Omental fat pad (tissue), 4 donors: ENCODE results near the gene SRXN1. TPM values are rescaled to one million over a fixed set of nuclear protein-coding genes. Genes with fewer than 3 reads are reported as not detected.
A peak's percentile ranks its signal among the peaks of the same experiment; 100 is the strongest.

Experiments
- ATAC-seq: fragments of 150-250 bp; one replicate; pipeline ENCODE4 v1.9.1; 2016; ENCODE audit warnings: mild to moderate bottlenecking, moderate library complexity; ENCODE audit not compliant: low FRiP score
- DNase-seq: peaks from one replicate; pipeline ENCODE4 v3.0.0-alpha.2; 2019; ENCODE audit warnings: low spot score
- total RNA-seq, 4 donors: library from RNA; depleted of rRNA; stranded (reverse); fragments of >200 nt; gene quantifications; one replicate each; pipeline ENCODE4 v1.1.0, GENCODE V29; 2016
- TF ChIP-seq, protein P1 (sequence below), 3 donors: fragments of 450-650 bp; IDR thresholded peaks; one replicate each; pipeline ENCODE4 v1.5.1; 2016 to 2017; ENCODE audit warnings: antibody characterized with exemption in 3 of 3, mild to moderate bottlenecking in 3 of 3, moderate library complexity in 2 of 3

Gene SRXN1
- total RNA-seq, 4 donors from 2014 or later, result 43.4 to 62.4 (median 48.5) TPM

DNA sequence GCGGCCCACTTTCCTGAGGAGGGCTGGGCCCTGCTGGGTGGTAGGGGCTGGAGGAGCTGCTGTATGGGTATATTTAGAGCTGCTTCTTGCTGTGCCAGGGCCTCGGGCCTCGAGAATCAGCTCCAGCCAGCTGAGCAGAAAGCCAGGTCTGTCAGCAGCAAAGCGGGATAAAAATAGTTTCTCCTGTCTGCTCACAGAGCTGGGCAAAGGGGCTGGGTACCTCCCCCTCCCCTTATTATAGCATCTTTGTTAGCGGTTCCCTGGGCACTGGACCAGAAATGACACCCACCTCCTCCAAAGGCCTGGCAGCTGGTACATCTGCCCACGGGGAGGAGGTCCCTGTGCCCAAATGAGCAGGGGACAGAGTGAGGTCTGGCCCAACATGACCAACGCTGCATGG is 16.6 kb upstream of the SRXN1 start:
- TF ChIP-seq, protein P1, sequence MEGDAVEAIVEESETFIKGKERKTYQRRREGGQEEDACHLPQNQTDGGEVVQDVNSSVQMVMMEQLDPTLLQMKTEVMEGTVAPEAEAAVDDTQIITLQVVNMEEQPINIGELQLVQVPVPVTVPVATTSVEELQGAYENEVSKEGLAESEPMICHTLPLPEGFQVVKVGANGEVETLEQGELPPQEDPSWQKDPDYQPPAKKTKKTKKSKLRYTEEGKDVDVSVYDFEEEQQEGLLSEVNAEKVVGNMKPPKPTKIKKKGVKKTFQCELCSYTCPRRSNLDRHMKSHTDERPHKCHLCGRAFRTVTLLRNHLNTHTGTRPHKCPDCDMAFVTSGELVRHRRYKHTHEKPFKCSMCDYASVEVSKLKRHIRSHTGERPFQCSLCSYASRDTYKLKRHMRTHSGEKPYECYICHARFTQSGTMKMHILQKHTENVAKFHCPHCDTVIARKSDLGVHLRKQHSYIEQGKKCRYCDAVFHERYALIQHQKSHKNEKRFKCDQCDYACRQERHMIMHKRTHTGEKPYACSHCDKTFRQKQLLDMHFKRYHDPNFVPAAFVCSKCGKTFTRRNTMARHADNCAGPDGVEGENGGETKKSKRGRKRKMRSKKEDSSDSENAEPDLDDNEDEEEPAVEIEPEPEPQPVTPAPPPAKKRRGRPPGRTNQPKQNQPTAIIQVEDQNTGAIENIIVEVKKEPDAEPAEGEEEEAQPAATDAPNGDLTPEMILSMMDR (IDR thresholded peaks at IDR 0.05), result no peak
- no peak for ATAC-seq
- no peak for DNase-seq

DNA sequence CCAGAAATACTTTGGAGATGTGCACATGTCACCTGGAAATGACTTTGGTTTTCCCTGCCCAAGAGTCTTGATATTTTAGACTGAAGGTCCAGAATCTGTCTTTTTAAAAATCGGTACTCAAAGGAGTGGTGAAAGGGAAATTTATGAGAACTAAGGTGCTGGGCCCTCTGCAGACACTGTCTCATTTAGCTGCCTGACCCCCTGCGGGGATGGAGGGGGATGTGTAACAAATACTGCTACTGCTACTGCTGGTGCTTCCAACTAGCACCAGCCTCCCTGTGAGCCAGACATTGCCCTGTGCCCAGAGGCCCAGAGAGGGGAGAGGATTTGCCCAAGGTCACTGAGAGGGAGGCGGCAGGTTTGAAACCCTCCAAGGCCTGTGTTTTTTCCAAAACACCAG is 15.6 kb upstream of the SRXN1 start:
- ATAC-seq (no peak), DNase-seq (no peak)
- TF ChIP-seq, protein P1 (IDR thresholded peaks at IDR 0.05), result no peak

DNA sequence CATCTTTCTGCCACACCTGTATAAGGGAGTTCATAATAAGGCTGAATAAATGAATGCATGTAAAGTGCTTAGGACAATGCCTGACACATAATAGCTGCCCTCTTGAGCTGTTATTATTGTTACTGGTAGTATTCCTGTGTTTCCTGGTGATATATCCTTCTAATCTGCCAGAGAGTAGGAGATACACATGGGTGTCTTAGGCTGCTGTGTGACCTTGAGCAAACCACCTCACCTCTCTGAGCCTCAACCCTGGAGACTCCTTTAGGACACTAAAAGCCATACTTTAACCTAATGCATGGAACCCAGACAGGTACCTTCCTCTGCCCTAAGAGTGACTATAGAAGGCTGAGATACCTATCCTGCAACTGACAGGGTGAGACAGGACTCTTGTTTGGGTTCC is 15.1 kb upstream of the SRXN1 start:
- DNase-seq, result no peak
- TF ChIP-seq, protein P1 (IDR thresholded peaks at IDR 0.05), result no peak
- ATAC-seq, result no peak

DNA sequence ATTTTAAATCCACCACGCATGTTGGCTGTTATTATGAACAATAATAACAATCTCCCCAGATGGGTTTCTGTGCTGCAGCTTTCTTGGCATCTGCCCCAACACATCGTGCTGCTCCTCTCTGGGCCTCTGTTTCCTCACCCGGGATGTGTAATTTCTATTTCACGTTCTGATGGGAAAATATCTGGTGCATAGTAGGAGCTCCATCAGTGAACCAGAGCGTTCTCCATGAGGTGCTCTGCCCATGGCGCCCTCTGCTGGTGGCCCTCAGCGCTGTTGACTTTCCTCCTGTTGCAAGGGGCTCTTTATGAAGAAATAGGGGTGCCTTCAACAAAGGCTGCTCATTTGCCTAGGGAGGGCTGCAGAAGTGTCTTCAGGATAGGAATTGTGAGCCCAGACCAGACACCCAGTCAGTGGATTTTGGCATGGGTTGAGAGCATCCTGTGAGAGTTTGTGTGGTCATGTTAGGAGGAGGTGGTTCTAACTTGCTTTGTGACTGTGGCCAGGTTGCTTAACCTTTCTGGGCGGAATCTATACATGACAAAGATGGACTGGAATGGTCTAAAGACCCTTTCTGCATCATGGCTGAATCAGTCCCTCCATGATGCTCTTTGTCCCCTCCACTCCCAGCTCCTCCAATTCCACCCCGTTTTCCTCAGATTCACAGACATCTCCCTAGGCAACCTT is 14.5 kb upstream of the SRXN1 start:
- DNase-seq, result peak; percentile 58
- TF ChIP-seq, protein P1 (IDR thresholded peaks at IDR 0.05), result no peak
- no peak for ATAC-seq

DNA sequence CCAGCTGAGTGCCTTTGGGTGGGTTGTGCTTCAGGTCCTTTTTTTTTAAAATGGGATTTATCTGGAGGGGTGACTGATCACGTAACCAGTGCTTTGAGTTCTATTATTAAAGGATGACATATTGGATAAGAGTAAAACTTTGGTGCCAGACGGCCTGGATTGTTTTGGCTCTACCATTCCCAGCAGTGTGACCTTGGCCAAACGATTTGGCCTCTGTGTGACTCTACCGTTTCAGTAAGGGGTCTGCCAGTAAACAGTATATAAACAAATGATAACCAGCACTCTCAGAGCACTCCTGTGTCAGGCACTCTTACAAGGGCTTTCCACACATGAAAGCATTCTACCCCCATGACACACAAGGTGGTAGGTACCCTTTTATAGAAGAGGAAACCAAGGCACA is 13.9 kb upstream of the SRXN1 start:
- DNase-seq (no peak), ATAC-seq (no peak)
- TF ChIP-seq, protein P1 (IDR thresholded peaks at IDR 0.05), result no peak

DNA sequence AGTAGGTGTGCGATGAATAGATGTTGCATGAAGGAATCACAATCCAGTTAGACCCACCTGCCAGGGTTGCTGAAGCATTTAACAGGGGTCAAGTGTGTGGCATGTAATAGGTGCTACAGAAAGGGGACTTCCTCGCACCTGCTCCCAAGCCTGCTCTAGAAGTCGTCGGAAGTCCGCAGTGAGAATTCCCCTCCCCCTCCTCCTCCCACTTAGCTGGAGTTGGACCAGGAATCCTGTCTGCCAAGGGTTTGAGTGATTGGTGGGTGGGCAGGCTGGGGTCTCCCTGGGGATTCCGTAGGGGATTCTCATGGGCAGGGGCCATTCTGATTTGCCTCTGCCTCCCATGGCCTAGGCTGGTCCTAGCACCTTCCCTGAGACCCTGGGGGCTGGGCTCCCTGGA is 12.3 kb upstream of the SRXN1 start:
- ATAC-seq (no peak), DNase-seq (no peak)
- TF ChIP-seq, protein P1 (IDR thresholded peaks at IDR 0.05), result no peak

DNA sequence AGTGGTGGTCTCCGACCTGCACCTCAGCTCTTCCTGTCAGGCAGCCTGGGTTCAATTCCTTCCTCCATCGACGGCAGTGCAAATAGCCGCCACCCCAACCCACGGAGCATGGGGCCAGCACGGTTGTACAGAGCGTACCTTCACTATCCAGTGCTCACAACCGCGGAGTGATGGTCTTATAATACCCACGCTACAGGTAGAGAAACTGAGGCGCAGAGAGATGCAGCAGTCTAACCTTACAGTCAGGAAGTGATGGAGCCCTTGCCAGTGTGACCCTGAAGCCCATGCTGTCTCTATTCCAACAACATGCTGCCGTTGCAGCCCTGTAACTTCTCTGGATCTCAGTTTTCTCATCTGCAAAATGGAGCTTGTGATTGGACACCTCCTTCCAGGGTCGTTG is 11.6 kb upstream of the SRXN1 start:
- no peak for ATAC-seq
- DNase-seq, result no peak
- TF ChIP-seq, protein P1 (IDR thresholded peaks at IDR 0.05), result no peak
